H1 (cell line): ENCODE measurements around the gene MINAR2. TPM values are rescaled to one million over a fixed set of nuclear protein-coding genes. Genes with fewer than 3 reads are reported as not detected.

Experiments used
- ATF2 ChIP-seq: IDR thresholded peaks from 2 replicates; pipeline ENCODE4 v1.6.1; 2012; ENCODE audit warnings: low read length, inconsistent platforms
- BCL11A ChIP-seq, 2 experiments: IDR thresholded peaks; one replicate each; pipeline ENCODE4 v1.6.1; 2011; ENCODE audit warnings: low read depth in 2 of 2, low read length in 2 of 2, mild to moderate bottlenecking in 2 of 2
- CREB1 ChIP-seq: IDR thresholded peaks from 2 replicates; pipeline ENCODE4 v1.6.1; 2012; ENCODE audit warnings: inconsistent platforms
- EZH2 ChIP-seq: fragments of 200-600 bp; sonication (generic); IDR thresholded peaks from 2 replicates; pipeline ENCODE4 v1.7.1; 2012; ENCODE audit warnings: low read depth, mild to moderate bottlenecking, moderate library complexity, low read length, inconsistent platforms; ENCODE audit not compliant: severe bottlenecking
- POLR2A ChIP-seq, 2 experiments: IDR thresholded peaks; 1 replicate in 1 of 2; 2 replicates in 1 of 2; pipeline ENCODE4 v1.6.1; 2011; ENCODE audit warnings: low read depth in 2 of 2, low read length in 2 of 2, mild to moderate bottlenecking in 2 of 2; ENCODE audit errors: control extremely low read depth in 1 of 2
- SAP30 ChIP-seq: fragments of 300-600 bp; sonication (generic); IDR thresholded peaks from 2 replicates; pipeline ENCODE4 v1.7.1; 2012; ENCODE audit warnings: low read length, moderate library complexity, mild to moderate bottlenecking, inconsistent platforms; ENCODE audit not compliant: insufficient read depth, insufficient replicate concordance
- SIRT6 ChIP-seq: IDR thresholded peaks from one replicate; pipeline ENCODE4 v1.7.1; 2012; ENCODE audit warnings: low read length, inconsistent platforms
- TAF7 ChIP-seq: optimal IDR thresholded peaks from 2 replicates; pipeline ENCODE3; 2011; ENCODE audit warnings: low read depth, mild to moderate bottlenecking, inconsistent platforms, low read length, moderate library complexity, borderline replicate concordance
- polyA plus RNA-seq, 7 experiments: library from polyadenylated mRNA; depleted of rRNA in 3 of 7; stranded (reverse) in 5 of 7; unstranded in 2 of 7; fragments of >200 nt in 5 of 7; fragments of 200-250 nt in 2 of 7; gene quantifications; 1 replicate in 5 of 7; 2 replicates in 1 of 7; 4 replicates in 1 of 7; pipeline versions ENCODE4 v1.2.1 to v1.2.3, GENCODE V29; 2011 to 2013; ENCODE audit warnings: missing spikeins in 2 of 7, mixed read lengths in 2 of 7
- total RNA-seq: library from RNA; stranded (reverse); fragmentation: NEBNext Ultra II Directional; extraction: Animal tissue kit (Norgen Biotek cat#: 25700); gene quantifications from 2 replicates; pipeline ENCODE4 v1.2.1, GENCODE V29; 2021

The MINAR2 gene
- total and polyA plus RNA-seq, 2 of the 8 experiments (the other 6 are each of a cell fraction or from before 2014, with no cell fraction given), result 0.17 TPM; not detected in 1

- TF ChIP-seq ATF2, result no peak
- no peak for TF ChIP-seq SAP30
- no peak for TF ChIP-seq POLR2A (IDR thresholded peaks at IDR 0.05; ENCODE audit: control extremely low read depth in 1 of 2, low read depth in 2 of 2, low read length in 2 of 2)
- TF ChIP-seq CREB1, result no peak
- TF ChIP-seq TAF7, result no peak
- no peak for TF ChIP-seq SIRT6
- no peak for TF ChIP-seq BCL11A (IDR thresholded peaks at IDR 0.05; ENCODE audit: low read depth in 2 of 2, low read length in 2 of 2)
- no peak for TF ChIP-seq EZH2
These were observed 12.9 kb downstream of the MINAR2 start (continued) for GRCh38 chr5:129760636-129761325.
